HG03196 (cell line): ENCODE measurements around the gene ALX3.
"Not testable (repeated sequence)": the region's sequence is repeated elsewhere in the genome, so short reads cannot be mapped to it uniquely, and the experiment has no call there.

Experiments used
- ATAC-seq: cut with Tn5 transposase; IDR thresholded peaks from one replicate; pipeline ENCODE4 v1.9.1; 2021; ENCODE audit not compliant: unreplicated experiment

ALX3 gene

GRCh38 chr1:110089561-110090275 is 19.2 kb upstream of the ALX3 start:
- no peak for ATAC-seq

DNA sequence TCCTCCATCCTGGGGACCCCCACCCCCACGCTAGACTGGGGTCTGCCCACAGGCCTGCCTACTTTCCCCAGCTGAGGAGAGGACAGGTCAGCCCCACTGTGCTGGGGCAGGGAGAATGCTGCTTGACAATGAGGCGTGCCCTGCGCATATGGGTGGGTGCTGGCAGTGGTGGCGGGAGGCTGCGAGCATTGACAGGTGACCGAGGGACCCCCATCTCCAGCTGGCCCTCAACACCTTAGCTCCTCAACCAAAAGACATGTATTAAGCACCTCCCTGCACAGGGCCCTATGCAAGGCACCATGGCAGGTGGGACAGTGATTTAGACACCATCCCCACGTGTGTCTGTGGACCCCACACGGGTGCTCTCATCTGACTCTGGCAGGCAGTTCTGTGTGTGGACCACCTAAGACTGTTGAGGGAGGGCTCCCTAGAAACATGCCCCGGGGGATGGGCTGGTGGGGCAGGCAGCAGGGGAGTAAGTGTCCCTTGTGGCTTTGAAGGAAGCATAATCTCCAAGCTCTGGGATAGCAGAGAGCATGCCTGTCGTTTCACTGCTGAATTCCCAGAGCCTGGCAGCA is 18.4 kb upstream of the ALX3 start:
- ATAC-seq: no peak

GRCh38 chr1:110087812-110088738 is 17.6 kb upstream of the ALX3 start:
- no peak for ATAC-seq

- ATAC-seq: no peak
Observed at GRCh38 chr1:110086961-110087360, 16.5 kb upstream of the ALX3 start.

GRCh38 chr1:110085671-110086070 is 15.2 kb upstream of the ALX3 start:
- ATAC-seq: no peak

DNA sequence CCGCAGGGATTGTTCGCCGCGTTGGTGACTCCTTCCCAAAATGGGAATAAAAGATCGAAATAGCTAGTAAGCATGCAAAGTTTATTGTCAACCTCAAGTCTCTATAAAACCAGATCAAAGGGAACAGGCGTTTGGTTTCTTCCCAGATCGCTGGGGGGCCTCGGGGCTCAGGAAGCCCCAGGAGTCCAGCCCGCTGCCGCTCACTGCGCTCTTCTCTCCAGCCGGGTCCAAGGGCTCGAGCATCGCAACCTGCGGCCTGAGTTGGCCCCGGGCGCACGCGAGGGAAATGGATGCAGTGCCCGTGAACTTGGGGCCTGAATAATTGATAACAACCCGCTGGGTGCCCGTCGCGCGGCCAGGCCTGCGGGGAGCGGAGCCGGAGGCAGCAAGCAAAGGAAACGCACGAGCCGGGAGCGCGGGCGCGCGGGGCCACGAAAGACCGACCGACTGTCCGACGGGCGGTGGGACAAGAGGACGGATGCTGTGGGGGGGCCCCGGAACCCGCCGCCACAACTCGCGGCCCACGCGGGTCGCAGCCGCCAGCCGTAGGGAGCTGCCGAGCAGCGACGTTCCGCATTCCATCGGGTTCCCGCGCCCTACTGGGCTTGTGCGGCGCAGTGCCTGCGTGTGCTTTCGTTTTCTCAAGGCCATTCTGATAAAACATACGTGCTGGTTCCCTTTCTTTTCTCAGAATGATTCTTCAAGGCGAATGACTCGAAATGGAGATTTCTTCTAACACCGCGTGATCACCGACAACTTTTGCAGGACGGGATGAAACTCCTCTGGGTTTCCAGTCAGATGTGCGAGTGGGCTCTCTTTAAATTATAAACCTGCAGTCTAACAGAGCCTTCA is 14.0 kb upstream of the ALX3 start:
- ATAC-seq: no peak

DNA sequence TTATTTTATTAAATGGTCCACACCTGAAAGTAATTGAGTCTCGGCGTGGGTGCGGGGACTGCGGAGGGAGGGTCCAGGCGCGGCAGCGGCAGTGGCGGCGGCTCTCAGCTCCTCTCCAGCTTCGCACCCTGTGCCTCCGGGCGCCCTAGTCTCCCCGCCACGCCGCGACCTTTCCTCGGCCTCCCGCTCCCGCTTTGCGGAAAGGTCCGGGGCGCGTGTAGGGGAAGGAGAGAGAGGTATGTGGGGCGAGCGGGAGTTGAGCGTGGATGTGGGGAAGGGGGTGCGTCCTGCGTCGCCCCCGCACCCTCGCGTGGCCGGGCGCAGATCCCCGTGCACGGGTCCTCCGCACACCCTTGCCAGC is 13.4 kb upstream of the ALX3 start:
- ATAC-seq: no peak

DNA sequence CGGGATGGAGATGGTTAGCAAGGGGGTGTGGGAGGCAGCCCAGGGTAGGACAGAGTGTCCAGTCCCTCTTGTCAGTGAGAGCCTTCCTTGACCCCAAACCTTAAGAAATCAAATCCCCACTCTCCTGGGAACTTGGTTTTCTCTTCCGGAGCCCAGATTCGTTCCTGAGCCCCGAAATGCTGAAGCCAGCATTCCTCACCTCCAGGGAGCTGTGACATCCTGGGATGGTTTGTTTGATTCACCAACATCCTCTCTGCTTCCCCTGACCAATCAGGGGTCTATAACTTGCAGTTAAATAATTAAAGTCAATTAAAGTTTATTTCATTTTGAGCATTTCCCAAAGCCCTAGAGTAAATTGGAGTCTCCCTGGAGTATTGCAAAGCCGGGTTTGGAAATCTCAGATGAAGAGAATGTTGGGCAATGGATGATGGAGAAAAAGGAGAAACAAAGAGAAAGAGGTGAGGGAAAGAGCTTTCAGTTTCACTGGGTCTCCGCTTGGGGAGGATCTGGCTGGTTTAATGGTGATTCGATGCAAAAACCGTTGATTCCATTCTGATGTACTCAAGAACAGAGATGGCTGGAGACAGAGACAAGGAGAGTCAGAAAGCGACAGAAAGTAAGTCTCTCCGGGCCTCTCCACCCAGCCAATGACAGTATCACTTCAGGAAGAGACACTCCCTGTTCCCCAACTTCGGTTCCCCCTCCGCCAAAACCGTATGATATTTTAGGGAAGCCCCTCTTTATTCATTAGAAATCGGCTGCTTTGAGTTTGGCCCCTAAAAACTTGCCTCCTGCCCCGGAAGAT is 12.8 kb upstream of the ALX3 start:
- no peak for ATAC-seq

- ATAC-seq: no peak
Observed at GRCh38 chr1:110082477-110082876, 12.0 kb upstream of the ALX3 start.

DNA sequence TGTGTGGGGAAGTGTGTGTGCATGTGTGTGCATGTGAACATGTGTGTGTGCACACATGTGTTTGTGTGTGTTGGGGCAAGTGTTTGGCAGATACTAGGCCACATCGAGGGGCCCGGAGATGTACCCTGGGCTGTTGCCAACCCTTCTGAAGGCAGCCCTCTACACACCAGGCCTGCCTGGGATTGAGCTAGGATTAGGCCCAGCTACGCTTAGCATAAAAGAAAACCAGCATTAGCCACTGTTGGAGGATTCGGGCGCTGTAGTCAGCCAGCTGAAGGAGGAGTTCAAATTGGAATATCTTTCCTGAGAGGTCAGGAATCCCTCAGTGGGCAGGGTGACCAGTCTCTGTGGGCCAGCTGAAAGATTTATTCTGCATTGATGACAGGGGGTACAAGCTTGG is 10.6 kb upstream of the ALX3 start:
- no peak for ATAC-seq

DNA sequence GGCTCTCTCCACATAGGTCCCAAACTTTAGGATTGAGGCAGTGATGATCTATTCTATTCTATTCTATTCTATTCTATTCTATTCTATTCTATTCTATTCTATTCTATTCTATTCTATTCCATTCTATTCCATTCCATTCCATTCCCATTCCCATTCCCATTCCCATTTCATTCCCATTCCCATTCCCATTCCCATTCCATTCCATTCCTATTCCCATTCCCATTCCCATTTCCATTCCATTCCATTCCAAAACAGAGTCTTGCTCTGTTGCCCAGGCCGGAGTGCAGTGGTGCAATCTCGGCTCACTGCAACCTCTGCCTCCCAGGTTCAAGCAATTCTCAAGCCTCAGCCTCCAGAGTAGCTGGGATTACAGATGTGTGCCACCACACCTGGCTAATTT is 9.5 kb upstream of the ALX3 start:
- not testable (repeated sequence) for ATAC-seq

DNA sequence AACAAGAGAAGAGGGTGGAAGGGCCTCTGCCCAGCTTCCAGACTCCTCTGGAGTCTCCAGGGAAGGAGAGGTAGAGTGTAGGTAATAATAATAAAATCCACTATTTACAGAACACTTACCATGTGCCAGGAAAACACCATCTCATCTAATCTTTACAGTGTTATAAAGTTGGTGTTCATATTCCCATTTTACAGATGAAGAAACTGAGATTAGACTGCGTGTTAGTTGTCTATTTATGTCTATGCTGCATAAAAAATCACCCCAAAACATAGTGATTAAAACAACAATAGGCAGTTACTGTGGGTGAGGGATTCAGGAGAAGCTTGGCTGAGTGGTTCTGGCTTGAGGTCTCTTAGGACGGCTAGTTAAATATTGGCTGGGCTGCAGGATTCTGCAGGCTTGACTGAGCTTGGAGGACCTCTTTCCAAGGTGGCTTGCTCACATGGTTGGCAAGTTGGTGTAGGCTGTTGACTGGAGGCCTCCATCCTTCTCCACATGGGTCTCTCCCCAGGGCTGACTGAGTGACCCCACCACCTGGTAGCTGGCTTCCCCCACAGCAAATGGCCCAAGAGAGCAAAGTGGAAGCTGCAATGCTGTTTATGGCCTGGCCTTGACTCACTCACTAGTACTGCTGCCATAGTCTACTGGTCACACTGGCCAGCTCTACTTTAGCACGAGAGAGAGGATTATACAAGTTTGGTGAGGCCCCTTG is 6.5 kb upstream of the ALX3 start:
- no peak for ATAC-seq

DNA sequence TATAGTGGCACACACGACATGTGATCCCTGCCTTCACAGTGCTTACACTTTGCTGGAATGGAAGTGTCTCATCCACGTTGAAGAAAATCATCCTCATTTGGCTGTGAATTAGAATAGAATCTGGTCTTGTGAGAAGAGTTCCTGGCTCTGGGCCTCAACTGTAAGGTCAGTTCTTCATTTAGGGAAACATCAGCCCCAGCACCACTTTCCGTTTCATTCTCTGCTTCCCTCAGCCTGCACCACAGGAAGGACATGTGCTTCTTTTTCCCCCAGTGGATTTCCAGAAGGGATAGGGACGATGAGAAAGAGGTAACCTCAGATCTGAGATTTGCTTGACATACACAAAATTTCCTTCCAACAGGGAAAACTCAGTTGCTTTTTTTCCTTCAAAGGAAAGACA is 3.7 kb upstream of the ALX3 start:
- ATAC-seq: no peak

DNA sequence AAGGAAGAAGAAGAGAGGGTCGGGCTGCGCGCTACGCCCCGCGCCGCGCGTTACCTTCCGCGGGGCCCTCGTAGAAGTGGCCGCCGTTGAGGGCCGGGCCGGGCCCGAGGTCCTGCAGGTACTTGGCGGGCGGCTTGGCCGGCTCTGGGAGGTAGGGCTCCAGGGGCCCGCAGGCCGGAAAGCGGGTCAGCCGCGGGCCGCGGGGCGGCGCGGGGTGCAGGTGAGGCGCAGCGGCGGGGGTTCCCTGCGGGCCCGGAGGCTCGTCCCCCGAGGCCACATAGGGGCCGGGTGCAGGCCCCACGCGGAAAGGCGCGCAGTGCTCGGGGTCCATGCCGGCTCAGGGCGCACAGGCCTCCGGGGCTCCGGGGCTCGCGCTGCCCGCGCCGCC is 196 bp downstream of the ALX3 start:
- no peak for ATAC-seq

DNA sequence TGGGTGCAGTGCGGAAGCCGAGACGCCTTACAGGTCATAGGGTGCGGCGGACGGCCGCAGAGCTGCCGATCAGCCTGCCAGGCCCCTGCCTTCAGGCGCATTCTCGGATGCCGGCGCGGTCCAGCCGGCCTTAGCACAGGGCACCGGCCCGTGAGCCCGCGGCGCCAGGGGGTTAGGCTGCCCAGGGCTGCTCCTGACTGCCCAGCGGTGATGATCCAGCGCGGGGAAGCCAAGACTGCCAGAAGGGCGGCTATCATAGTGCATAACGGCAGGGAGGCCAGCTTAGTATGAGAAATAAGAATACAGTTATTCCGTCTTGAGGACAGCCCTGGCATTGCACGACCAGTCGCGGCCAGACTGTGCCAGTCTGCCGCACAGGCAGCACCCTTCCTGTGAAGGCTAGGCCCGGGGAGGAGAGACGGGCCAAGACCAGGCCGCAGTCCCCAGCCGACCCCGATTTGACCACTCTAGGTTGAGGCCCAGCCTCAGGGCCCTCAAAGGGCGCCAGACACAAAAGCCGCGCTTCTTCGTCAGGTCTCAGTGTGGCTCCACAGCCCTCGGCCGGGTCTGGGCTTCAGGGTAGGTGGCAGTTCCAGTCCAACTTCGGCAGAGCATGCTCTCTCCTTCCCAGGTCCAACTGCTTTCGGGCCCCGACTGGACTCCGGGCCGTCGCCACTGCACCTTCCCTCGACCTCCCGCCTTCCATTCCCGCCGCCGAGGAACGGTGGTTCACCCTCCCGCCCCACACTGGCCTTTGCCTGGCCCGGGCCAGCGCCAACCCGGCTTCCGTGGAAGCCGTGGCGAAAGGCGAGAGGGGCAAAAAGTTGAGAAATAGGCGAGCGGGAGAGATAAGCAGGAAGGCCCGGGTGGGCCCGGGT is 829 bp downstream of the ALX3 start:
- ATAC-seq: no peak

DNA sequence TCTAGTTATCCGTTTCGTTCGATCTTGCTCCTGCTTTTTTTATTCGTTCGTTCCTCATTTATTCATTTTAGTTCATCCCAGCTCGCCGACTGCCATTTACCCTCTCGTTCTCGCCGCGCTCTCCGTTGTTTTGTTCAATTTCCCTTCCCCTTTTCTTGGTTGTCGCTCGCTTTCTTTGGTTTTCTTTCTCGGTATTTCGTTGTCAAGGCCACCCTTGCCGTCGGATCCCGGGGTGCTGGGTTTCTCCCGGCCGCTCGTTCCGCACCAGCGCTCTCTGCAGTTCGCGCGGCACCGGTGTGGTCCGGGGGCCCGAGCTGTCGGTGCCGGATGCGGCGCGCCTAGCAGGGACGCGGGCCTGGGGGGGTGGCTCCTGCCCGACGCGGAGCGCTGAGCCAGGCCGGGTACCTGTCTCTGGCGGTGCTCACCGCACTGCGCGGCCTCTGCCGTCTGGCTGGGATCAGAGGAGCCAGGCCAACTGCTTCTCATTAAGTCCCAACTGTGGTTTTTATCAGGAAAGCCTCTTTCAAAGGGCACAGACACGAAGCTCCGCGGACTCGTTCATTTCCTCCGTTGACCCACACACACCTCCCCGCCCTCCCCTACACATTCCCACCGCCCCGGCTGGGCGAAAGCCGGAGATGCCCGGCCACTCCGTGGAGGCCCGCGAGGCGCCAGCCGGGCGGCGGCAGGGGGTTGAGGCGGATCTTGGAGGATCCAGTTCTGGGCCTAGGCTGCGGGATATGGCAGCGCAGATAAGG is 1.6 kb downstream of the ALX3 start:
- ATAC-seq: no peak

- ATAC-seq: no peak
Observed at GRCh38 chr1:110067893-110068645, 2.4 kb downstream of the ALX3 start.
